Endodermal cell (in vitro differentiated cells): Measurements from ENCODE around the gene CDC14B. TPM values are rescaled to one million over a fixed set of nuclear protein-coding genes. Genes with fewer than 3 reads are reported as not detected.

Source experiments
- DNase-seq: peaks from one replicate; pipeline ENCODE4 v3.0.0-alpha.2; 2017
- H3K27ac ChIP-seq: 2 replicates; pipeline ENCODE4 v1.5.1; 2013; ENCODE audit warnings: mild to moderate bottlenecking, low read depth, low read length, moderate library complexity
- H3K27me3 ChIP-seq: 2 replicates; pipeline ENCODE4 v1.6.1; 2013; ENCODE audit warnings: mild to moderate bottlenecking, low read length, moderate library complexity; ENCODE audit not compliant: insufficient read depth, control insufficient read depth, poor library complexity, severe bottlenecking
- H3K36me3 ChIP-seq: 2 replicates; pipeline ENCODE4 v1.7.0; 2013; ENCODE audit warnings: mild to moderate bottlenecking, low read length, moderate library complexity; ENCODE audit not compliant: control insufficient read depth, insufficient read depth
- H3K4me1 ChIP-seq: one replicate; pipeline ENCODE4 v1.7.0; 2013; ENCODE audit warnings: low read length; ENCODE audit not compliant: control insufficient read depth, insufficient read depth
- H3K4me3 ChIP-seq: 2 replicates; pipeline ENCODE4 v1.5.1; 2013; ENCODE audit warnings: mild to moderate bottlenecking, low read length, moderate library complexity
- H3K9ac ChIP-seq: 2 replicates; pipeline ENCODE4 v1.6.1; 2013; ENCODE audit warnings: mild to moderate bottlenecking, low read length, moderate library complexity; ENCODE audit not compliant: poor library complexity, severe bottlenecking; ENCODE audit errors: extremely low read depth
- H3K9me3 ChIP-seq: 2 replicates; pipeline ENCODE4 v1.6.1; 2013; ENCODE audit warnings: mild to moderate bottlenecking, low read length, moderate library complexity; ENCODE audit not compliant: control insufficient read depth
- H3K27ac Mint-ChIP-seq: 2 replicates; pipeline ENCODE4 v1.8.0; 2020; ENCODE audit warnings: mixed read lengths
- H3K27me3 Mint-ChIP-seq: 2 replicates; pipeline ENCODE4 v1.8.0; 2021; ENCODE audit warnings: mild to moderate bottlenecking, mixed read lengths; ENCODE audit not compliant: insufficient read depth
- H3K36me3 Mint-ChIP-seq: 2 replicates; pipeline ENCODE4 v1.8.0; 2020; ENCODE audit warnings: low read depth, mixed read lengths
- H3K4me1 Mint-ChIP-seq: 2 replicates; pipeline ENCODE4 v1.8.0; 2020; ENCODE audit warnings: mixed read lengths
- H3K4me3 Mint-ChIP-seq: 2 replicates; pipeline ENCODE4 v1.8.0; 2020; ENCODE audit warnings: mild to moderate bottlenecking, moderate library complexity, mixed read lengths
- H3K9me3 Mint-ChIP-seq: 2 replicates; pipeline ENCODE4 v1.8.0; 2020; ENCODE audit warnings: mild to moderate bottlenecking, mixed read lengths
- CTCF ChIP-seq: fragments of 200-600 bp; sonication (generic); conservative IDR thresholded peaks from 2 replicates; pipeline ENCODE4 v1.5.0; 2021; ENCODE audit warnings: antibody characterized with exemption, mild to moderate bottlenecking
- WGBS, 2 experiments: methylation state at CpG; one replicate each; pipeline versions ENCODE4 v1.1.5 to v1.1.7; 2013; ENCODE audit warnings: missing lambda C conversion rate in 2 of 2, mixed read lengths in 1 of 2; ENCODE audit not compliant: insufficient coverage in 1 of 2, insufficient read length in 1 of 2; 5-methylcytosine and 5-hydroxymethylcytosine counted together
- total RNA-seq, 2 donors: library from RNA; stranded (reverse); fragmentation: NEBNext Ultra II Directional in 1 of 2; extraction: Animal tissue kit (Norgen Biotek cat#: 25700) in 1 of 2; gene quantifications; 2 replicates in 1 of 2; 3 replicates in 1 of 2; pipeline ENCODE4 v1.2.1, GENCODE V29; 2021

The CDC14B gene
- total RNA-seq, 2 donors from 2014 or later: 47.5 to 48.3 TPM

- no peaks in the 10 kb centered on the region for H3K4me1 ChIP-seq
- H3K4me3 ChIP-seq: peak overlapping the region; percentile 80
- peak; percentile 41 for TF ChIP-seq CTCF
- Mint-ChIP-seq H3K36me3 (no peaks in the 10 kb centered on the region), H3K4me3 (peak overlapping the region; percentile 76), H3K4me1 (no peaks in the 10 kb centered on the region), H3K27ac (peak overlapping the region; percentile 88), H3K9me3 (no peaks in the 10 kb centered on the region), H3K27me3 (peaks cover 15% of the 10 kb centered on the region)
- 0 to 1% methylated on average over 35 to 74 of the region's 74 CpGs for WGBS, 2 experiments
- peak; percentile 86 for DNase-seq
- H3K27ac ChIP-seq: no peak overlapping the region
- H3K9ac ChIP-seq: peak overlapping the region; percentile 60
- H3K36me3 ChIP-seq: peaks cover 9% of the 10 kb centered on the region
- H3K9me3 ChIP-seq: no peaks in the 10 kb centered on the region
- peaks cover 21% of the 10 kb centered on the region for H3K27me3 ChIP-seq
These were observed 35.0 kb upstream of the CDC14B start for GRCh38 chr9:96654450-96655197.

GRCh38 chr9:96651626-96652025, 32.0 kb upstream of the CDC14B start:
- Mint-ChIP-seq H3K4me3 (no peak overlapping the region), H3K27ac (no peak overlapping the region), H3K27me3 (peaks cover 2% of the 10 kb centered on the region), H3K36me3 (peaks cover 5% of the 10 kb centered on the region), H3K4me1 (no peaks in the 10 kb centered on the region), H3K9me3 (no peaks in the 10 kb centered on the region)
- peaks cover 9% of the 10 kb centered on the region for H3K36me3 ChIP-seq
- H3K9me3 ChIP-seq: no peaks in the 10 kb centered on the region
- no peak overlapping the region for H3K4me3 ChIP-seq
- no peak overlapping the region for H3K27ac ChIP-seq
- H3K27me3 ChIP-seq: peaks cover 9% of the 10 kb centered on the region
- no peaks in the 10 kb centered on the region for H3K4me1 ChIP-seq
- peak; percentile 67 for TF ChIP-seq CTCF
- DNase-seq: no peak
- H3K9ac ChIP-seq: no peak overlapping the region

- 100% methylated on average over 1 of the region's 1 CpG; no CpG with 5 or more reads in 1 of the 2 experiments for WGBS, 2 experiments
- H3K27me3 Mint-ChIP-seq: no peaks in the 10 kb centered on the region
- no peak overlapping the region for H3K27ac Mint-ChIP-seq
- no peak for TF ChIP-seq CTCF
- no peak overlapping the region for H3K27ac ChIP-seq
- no peak overlapping the region for H3K9ac ChIP-seq
- no peak overlapping the region for H3K4me3 Mint-ChIP-seq
- H3K4me1 ChIP-seq: no peaks in the 10 kb centered on the region
- peaks cover 9% of the 10 kb centered on the region for H3K36me3 ChIP-seq
- H3K4me3 ChIP-seq: no peak overlapping the region
- DNase-seq: peak; percentile 16
- peaks cover 15% of the 10 kb centered on the region for H3K36me3 Mint-ChIP-seq
- no peaks in the 10 kb centered on the region for H3K9me3 ChIP-seq
- H3K9me3 Mint-ChIP-seq: no peaks in the 10 kb centered on the region
- H3K4me1 Mint-ChIP-seq: no peaks in the 10 kb centered on the region
- no peaks in the 10 kb centered on the region for H3K27me3 ChIP-seq
These were observed 30.1 kb upstream of the CDC14B start for GRCh38 chr9:96649620-96650324.
